Naive B cell (primary cell): ENCODE data around the gene REXO1. TPM values are rescaled to one million over a fixed set of nuclear protein-coding genes. Genes with fewer than 3 reads are reported as not detected.

Source experiments
- ATAC-seq, 2 donors: fragments of 150-1000 bp; cut with Tn5 transposase; 2 replicates each; pipeline ENCODE4 v1.10.0; 2021; ENCODE audit warnings: low read depth in 2 of 2, mild to moderate bottlenecking in 2 of 2, moderate library complexity in 2 of 2
- DNase-seq: peaks from one replicate; pipeline ENCODE4 v3.0.0; 2022
- H3K27ac Mint-ChIP-seq, 6 donors: one replicate each; pipeline ENCODE4 v1.8.0; 2020 to 2022; ENCODE audit warnings: mild to moderate bottlenecking in 6 of 6, mixed read lengths in 6 of 6, moderate library complexity in 5 of 6, inconsistent platforms in 2 of 6
- H3K27me3 Mint-ChIP-seq, 3 donors: one replicate each; pipeline ENCODE4 v1.8.0; 2021 to 2022; ENCODE audit warnings: mixed read lengths in 3 of 3, mild to moderate bottlenecking in 1 of 3
- H3K36me3 Mint-ChIP-seq, 2 donors: one replicate each; pipeline ENCODE4 v1.8.0; 2020 to 2022; ENCODE audit warnings: mixed read lengths in 2 of 2, inconsistent platforms in 1 of 2, mild to moderate bottlenecking in 1 of 2
- H3K4me1 Mint-ChIP-seq, 3 donors: one replicate each; pipeline ENCODE4 v1.8.0; 2020 to 2022; ENCODE audit warnings: mixed read lengths in 3 of 3, inconsistent platforms in 1 of 3, mild to moderate bottlenecking in 1 of 3, moderate library complexity in 1 of 3
- H3K4me3 Mint-ChIP-seq, 8 donors: one replicate each; pipeline ENCODE4 v1.8.0; 2020 to 2022; ENCODE audit warnings: mild to moderate bottlenecking in 8 of 8, mixed read lengths in 8 of 8, moderate library complexity in 8 of 8, inconsistent platforms in 2 of 8
- H3K9me3 Mint-ChIP-seq, 7 donors: one replicate each; pipeline ENCODE4 v1.8.0; 2020 to 2022; ENCODE audit warnings: mixed read lengths in 7 of 7, mild to moderate bottlenecking in 5 of 7, inconsistent platforms in 2 of 7, moderate library complexity in 1 of 7
- polyA plus RNA-seq, 6 donors: library from polyadenylated mRNA; unstranded; fragments of 300-500 nt; fragmentation: Illumina TruSeq; gene quantifications; one replicate each; pipeline ENCODE4 v1.2.3, GENCODE V29; 2021; ENCODE audit warnings: low read depth in 6 of 6

The REXO1 gene
- polyA plus RNA-seq, 6 donors from 2014 or later, result 0.96 to 18.1 (median 5.2) TPM

DNA sequence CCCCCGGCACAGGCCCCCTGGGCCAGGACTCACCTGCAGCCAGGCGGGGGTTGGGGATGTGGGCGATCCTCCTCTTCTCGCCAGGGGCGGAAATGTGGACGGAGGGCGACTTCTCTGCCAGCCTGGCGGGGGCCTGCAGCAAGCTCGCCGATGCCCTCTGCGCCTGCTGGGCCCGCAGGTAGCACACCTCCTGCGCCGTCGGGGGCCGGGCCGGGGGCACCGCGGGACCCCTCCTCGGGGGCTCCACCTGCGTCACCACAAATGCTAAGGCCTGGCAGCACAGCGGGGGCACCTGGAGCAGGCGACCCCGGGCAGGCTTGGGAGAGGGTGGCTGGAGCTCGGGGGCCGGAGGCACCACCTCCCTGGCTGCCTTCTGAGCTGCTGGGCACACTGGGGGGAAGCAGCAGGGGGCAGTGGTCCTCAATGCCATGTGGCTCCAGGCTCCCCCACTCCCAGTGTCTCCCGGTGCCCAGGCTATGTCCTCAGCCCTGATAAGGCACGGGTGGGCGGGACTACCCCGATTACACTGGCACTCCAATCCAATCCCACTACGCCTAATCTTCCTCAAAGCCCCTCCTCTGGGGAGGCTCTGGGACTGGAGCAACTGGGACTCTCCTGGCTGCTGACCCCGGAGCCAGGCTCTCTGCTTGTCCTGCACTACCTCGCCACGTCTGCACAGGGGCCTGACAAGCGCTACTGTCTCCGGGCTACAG, 24.6 kb downstream of the REXO1 start:
- Mint-ChIP-seq H3K36me3 (peaks cover 0 to 11% of the 10 kb centered on the region in 2 donors), H3K4me1 (peaks cover 5 to 12% (median 7%) of the 10 kb centered on the region in 3 donors), H3K9me3 (no peaks in the 10 kb centered on the region), H3K27ac (no peak overlapping the region), H3K4me3 (no peak overlapping the region), H3K27me3 (no peaks in the 10 kb centered on the region)
- DNase-seq, result no peak
- no peak for ATAC-seq

DNA sequence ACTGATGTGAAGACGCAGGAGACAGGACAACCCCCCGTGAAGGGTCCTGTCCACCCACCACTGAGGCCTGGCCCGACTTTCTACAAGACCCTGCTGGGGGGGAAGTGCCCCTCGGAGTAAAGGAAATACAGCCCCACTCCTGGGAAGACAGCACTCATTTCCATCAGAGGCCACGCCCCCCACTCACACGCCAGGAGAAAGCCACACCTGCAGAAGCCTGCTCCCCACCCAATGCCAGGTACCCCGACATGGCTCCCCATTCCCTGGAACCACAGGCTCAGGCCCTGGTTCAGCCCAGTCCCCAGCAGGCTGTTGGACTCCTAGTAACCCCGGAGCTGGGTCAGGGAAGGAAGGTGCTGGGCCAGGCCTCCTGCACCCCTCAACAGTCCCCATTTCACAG, 25.3 kb downstream of the REXO1 start:
- DNase-seq, result no peak
- no peak overlapping the region for H3K27ac Mint-ChIP-seq
- H3K9me3 Mint-ChIP-seq, result no peaks in the 10 kb centered on the region
- ATAC-seq, result no peak
- H3K36me3 Mint-ChIP-seq, result peaks cover 0 to 11% of the 10 kb centered on the region in 2 donors
- H3K4me1 Mint-ChIP-seq, result peaks cover 5 to 12% (median 7%) of the 10 kb centered on the region in 3 donors
- no peak overlapping the region for H3K4me3 Mint-ChIP-seq
- no peaks in the 10 kb centered on the region for H3K27me3 Mint-ChIP-seq

DNA sequence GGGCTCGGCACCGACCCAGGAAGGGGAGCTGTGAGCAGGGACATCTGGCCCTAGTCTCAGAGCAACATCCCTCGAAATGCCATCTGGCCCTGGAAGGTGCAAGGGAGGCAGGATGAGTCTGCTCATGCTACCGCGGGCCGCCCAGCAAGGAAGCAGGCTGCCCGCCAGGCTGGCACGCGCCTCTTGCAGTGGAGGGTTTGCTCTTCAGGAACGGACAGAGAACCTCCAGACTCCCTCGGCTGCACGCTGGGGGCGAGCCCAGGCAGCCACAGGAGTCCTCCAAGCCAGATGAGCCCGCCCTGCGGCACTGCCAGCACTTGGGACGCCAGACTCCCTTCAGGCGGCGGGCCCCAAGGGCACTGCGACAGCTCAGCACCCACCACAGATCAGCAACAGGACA, 26.1 kb downstream of the REXO1 start:
- Mint-ChIP-seq H3K27ac (no peak overlapping the region), H3K36me3 (peaks cover 0 to 11% of the 10 kb centered on the region in 2 donors), H3K4me1 (peaks cover 5 to 12% (median 7%) of the 10 kb centered on the region in 3 donors), H3K27me3 (no peaks in the 10 kb centered on the region), H3K9me3 (no peaks in the 10 kb centered on the region), H3K4me3 (peak overlapping the region in 1 of 8 donors; percentile 32)
- DNase-seq (no peak), ATAC-seq (no peak)

DNA sequence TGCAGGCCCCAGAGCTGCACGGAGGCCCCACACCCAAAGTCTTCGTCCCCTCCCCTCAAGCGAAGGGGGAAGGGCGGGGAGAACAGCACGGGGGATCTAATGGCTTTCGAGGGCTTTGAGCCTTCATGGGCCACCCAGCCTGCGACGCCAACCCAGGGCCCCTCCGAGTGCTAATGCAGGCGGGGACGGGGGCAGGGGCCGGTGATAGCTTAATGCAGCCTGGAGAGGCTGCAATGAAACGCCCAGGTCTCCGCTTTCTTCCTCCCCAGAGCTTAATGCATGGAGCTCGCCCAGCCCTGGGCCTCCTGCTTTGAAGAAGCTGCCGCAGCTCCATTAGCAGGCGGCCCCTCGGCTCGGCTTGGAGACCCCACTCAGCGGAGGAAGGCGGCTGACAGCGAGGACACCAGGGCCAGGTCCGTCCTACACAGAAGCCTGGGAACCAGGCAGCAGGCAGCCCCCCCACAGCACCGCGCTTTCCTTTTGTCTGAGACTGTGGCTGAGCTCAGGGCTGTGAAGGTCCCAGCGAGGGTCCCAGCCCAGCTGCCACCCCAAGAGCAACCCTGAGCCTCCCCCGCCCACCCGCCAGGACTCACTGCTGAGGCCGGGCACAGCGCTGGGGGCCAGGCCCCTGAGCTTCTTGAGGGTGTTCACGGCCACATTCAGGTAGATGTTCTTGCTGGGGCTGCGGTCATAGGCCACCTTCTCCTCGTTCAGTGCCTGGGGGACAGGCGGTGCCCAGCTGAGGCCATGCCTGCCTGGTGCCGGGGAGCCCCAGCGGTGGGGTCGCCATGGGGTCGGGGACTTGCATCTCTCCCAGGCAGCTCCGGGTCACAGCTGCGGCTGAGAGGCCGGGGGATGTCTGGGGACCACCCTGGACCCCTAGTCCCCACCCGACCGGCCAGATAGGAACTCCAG, 28.7 kb downstream of the REXO1 start:
- no peak overlapping the region for H3K27ac Mint-ChIP-seq
- H3K27me3 Mint-ChIP-seq, result no peaks in the 10 kb centered on the region
- H3K9me3 Mint-ChIP-seq, result no peaks in the 10 kb centered on the region
- H3K4me3 Mint-ChIP-seq, result no peak overlapping the region
- ATAC-seq, result no peak
- peaks cover 0 to 6% of the 10 kb centered on the region in 2 donors for H3K36me3 Mint-ChIP-seq
- no peak for DNase-seq
- H3K4me1 Mint-ChIP-seq, result peaks cover 0 to 6% (median 0%) of the 10 kb centered on the region in 3 donors

DNA sequence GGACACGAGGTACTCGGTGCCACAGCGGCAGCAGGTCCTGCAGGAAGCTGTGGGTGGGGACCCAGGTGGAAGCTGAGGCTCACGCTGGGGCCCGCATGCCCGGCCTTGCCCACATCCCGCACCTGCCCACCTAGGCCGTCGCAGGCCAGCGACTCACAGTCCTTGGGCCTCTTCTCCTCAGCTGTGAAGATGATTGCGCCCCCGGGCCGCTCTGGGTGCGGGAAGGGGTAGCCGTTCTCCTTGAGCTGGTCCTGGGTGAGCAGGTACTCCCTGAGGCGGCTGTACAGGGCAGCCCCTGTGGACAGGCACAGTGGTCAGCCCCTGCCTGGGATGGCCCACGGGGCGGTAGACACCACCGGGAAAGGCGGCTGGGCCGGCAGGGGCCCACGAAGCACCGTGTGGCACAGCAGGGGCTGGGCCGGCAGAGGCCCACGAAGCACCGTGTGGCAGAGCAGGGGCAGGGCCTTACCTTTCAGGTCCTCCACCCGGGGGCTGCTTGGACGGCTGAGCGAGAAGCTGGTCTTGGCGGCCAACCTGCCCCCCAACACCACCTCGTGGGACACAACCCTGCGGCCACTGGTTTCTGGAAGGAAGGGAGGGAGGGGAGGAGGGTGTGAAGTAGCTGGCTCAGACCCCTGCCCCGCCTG, 29.6 kb downstream of the REXO1 start:
- Mint-ChIP-seq H3K27me3 (no peaks in the 10 kb centered on the region), H3K27ac (no peak overlapping the region), H3K4me1 (peaks cover 0 to 6% (median 3%) of the 10 kb centered on the region in 3 donors), H3K4me3 (no peak overlapping the region), H3K36me3 (peaks cover 0 to 6% of the 10 kb centered on the region in 2 donors), H3K9me3 (no peaks in the 10 kb centered on the region)
- DNase-seq (no peak), ATAC-seq (no peak)

DNA sequence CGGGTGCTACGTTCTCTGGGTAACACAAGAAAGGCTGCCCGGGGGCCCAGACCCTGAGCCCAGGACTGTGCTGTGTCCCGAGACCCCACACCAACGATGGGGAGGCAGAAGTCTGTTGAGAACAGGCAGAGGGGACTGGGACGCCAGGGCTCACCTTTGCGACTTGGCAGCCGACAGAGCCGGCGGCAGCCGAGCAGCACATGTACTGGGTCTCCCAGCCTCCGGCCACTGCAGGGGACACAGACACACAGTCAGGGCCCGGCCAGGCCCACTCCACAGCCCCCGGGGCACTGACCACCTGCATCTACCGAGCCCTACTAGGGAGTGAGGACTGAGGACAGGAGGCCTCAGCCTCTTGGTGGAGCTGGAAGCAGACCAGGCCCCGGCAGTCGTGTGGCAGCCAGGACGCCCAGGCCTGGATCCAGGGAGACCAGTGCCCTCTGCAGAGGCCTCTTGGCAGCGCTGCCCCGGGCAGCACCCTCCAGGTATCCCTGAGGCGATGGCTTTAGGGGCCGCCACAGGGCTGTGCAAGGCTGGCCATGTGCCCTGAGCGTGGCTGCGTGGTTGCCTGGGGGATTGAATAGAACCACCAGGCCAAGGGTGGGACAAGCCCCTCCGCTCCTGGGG, 30.6 kb downstream of the REXO1 start:
- Mint-ChIP-seq H3K4me3 (no peak overlapping the region), H3K4me1 (peaks cover 6 to 13% (median 11%) of the 10 kb centered on the region in 3 donors), H3K9me3 (no peaks in the 10 kb centered on the region), H3K36me3 (peaks cover 0 to 6% of the 10 kb centered on the region in 2 donors), H3K27ac (no peak overlapping the region), H3K27me3 (no peaks in the 10 kb centered on the region)
- DNase-seq, result no peak
- ATAC-seq, result no peak

DNA sequence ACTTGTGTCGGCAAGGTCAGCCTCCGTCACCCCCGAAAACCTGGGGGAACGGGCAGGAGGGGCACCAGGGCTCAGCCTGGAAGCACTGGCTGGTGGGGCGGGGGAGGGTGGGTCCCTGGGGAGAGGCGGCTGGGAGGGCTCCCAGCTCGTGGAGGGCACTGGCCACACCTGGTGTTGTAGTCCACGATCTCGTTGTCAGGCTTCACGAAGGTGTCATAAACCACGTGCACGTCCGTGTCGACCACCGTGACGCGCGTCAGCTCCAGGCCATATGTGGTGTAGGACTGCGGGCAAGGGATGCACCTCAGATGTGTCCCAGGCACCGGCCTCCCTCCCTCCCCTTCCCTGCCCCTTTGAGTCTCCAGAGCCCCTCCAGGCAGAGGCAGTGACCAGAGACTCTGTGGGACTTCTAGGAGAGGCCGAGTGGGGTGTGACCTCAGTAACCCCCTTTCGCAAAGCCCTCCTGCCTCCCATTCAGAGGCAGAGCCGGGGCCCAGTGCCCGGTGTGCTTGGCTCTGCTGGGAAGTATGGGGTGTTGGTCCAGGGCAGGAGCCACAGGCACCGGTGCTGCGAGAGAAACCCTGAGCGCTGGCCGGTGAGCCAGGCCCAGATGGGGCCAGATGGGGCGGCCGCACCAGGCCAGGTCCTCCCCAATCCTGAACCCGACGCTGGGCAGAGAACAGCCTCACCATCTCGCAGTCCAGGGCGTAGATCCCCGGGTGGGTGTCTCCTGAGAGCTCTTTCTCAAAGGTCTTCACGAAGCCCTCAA, 31.6 kb downstream of the REXO1 start:
- Mint-ChIP-seq H3K4me1 (peaks cover 11 to 19% (median 14%) of the 10 kb centered on the region in 3 donors), H3K27me3 (no peaks in the 10 kb centered on the region), H3K4me3 (no peak overlapping the region), H3K36me3 (peaks cover 0 to 6% of the 10 kb centered on the region in 2 donors), H3K9me3 (no peaks in the 10 kb centered on the region), H3K27ac (no peak overlapping the region)
- DNase-seq (no peak), ATAC-seq (no peak)

DNA sequence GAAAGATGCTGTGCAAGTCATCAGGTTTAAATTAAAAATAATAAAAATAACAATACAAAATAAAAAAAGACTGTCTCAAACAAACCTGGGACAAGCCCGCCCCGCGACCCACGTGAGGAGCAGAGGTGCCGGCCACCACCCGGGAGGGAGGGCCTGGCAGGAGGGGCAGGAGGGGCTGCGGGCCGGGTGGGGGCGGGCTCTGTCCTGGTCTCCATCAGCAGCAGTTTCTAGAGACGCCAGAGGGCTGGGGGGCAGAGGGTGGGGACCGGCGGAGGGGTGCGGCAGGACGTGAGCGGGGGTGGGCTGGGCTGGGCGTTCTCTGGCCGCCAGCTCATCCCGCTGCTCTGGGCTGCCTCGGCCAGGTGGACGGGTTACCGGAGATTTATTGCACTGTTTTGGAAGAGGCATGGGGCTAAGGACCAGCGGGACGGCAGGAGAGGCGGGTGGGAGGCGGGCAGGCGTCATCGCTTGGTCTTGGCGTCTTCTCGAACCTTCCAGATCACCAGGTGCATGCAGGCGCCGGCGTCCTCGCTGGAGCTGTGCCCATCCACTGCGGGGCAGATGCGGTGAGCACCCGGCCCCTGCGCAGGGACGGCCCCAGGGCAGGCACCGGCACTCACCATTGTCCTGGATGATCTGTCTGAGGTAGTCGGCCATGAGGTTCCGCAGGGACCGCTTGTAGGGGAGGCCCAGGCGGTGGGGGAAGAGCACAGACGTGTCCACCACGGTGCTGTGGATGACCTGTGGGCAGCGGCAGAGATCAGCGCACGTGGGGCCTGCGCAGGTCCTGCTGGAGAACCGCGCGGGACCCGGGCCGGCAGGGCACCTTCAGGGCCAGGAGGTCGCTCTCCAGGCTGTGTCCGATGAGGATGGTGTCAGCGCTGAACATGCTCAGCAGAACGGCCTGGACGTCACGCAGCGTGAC, 32.4 kb downstream of the REXO1 start:
- Mint-ChIP-seq H3K27me3 (no peaks in the 10 kb centered on the region), H3K4me3 (no peak overlapping the region), H3K9me3 (no peaks in the 10 kb centered on the region), H3K36me3 (peaks cover 0 to 6% of the 10 kb centered on the region in 2 donors), H3K4me1 (peaks cover 13 to 20% (median 16%) of the 10 kb centered on the region in 3 donors), H3K27ac (no peak overlapping the region)
- ATAC-seq, result no peak
- no peak for DNase-seq

DNA sequence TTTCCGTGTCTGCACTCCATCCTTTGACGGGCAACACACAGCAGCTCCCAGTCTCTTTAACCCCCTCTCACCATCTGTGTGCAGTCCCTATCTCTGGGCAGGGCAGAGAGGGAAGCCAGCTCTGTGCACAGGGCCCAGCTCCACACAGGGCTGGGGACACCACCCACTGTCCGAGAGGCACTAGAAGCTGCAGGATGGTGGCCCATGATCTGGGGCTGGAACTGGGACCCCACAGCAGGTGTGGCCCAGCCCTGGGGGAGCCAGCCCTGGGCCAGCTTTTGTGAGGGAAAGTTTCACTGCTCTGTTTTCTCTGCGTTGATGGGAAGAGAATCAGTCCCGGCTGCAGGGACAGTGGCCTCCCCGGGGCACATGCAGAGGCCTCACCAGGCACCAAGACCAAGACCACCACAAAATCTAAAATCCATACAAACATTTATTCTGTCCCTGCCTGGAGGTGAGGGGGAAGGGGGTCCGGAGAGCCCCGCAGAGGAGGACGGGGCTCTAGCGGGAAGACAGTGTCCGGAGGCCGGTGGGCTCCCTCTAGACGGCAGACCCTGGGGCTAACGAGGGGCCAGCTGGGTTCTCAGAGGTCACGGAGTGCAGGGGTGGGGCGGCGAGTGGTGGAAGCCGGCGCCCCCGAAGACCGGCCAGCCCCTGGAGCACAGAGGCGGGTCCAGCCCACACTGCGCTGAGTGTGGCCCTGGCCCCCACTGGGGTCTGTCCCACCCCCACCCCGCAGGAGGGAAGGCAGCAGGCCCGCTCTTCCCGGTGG, 33.3 kb downstream of the REXO1 start:
- H3K4me3 Mint-ChIP-seq, result no peak overlapping the region
- no peaks in the 10 kb centered on the region for H3K9me3 Mint-ChIP-seq
- peaks cover 15 to 20% (median 16%) of the 10 kb centered on the region in 3 donors for H3K4me1 Mint-ChIP-seq
- ATAC-seq (no peak), DNase-seq (no peak)
- H3K27me3 Mint-ChIP-seq, result no peaks in the 10 kb centered on the region
- H3K27ac Mint-ChIP-seq, result peak overlapping the region in 1 of 6 donors; percentile 66
- peaks cover 0 to 1% of the 10 kb centered on the region in 2 donors for H3K36me3 Mint-ChIP-seq

DNA sequence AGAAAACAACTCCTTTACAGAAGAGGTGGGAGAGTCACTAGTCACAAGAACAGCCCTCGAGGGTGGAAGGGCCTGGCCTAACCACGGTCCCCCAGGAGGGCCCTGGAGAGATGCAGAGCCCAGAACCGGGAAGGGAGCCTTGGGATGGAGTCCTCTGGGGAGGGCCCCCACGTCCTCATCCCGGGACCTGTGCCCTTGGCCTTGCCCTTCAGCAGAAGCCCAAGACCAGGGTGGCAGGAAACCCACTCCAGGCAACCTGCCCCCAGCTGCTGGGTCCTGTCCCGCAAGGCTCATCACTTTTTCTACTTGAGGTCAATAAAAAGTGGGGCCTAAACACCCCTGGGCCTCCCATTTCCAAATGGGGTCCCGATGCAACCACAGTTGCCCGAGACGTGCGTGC, 33.9 kb downstream of the REXO1 start:
- no peaks in the 10 kb centered on the region for H3K36me3 Mint-ChIP-seq

More for the DNA sequence above, 33.9 kb downstream of the REXO1 start:
- ATAC-seq (no peak), DNase-seq (no peak)
- H3K27me3 Mint-ChIP-seq, result no peaks in the 10 kb centered on the region
- peaks cover 15 to 19% (median 16%) of the 10 kb centered on the region in 3 donors for H3K4me1 Mint-ChIP-seq
- no peak overlapping the region for H3K4me3 Mint-ChIP-seq
- H3K9me3 Mint-ChIP-seq, result no peaks in the 10 kb centered on the region
- peak overlapping the region in 1 of 6 donors; percentile 78 for H3K27ac Mint-ChIP-seq
